ENCODE data around the gene CFAP44.

CFAP44 gene

DNA sequence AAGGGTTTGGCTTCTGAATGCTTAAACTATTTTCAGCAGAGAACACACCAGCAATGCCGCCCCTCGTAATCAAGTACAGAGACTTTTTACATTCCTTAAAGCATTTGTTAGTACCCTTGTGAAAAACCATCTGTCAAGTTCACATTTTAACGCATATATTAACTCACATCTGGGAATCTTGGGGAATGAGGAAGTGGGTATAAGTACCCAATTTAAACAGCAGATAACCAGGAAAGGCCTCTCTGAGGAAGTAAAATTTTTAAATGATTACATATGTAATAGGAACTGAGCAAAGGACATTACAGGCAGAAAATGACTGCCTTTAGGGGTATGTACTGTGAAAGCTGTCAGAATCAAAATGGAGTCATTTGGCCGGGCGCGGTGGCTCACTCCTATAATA is 12.8 kb upstream of the CFAP44 start:
- no peaks in the 10 kb centered on the region for H4K20me1 ChIP-seq (ENCODE audit: insufficient read depth, low read length, poor library complexity, severe bottlenecking)
- H3K27me3 ChIP-seq (ENCODE audit: insufficient read depth, low read length, poor library complexity, severe bottlenecking): no peaks in the 10 kb centered on the region
- no peak overlapping the region for H2AFZ ChIP-seq (ENCODE audit: low read length)
- no peaks in the 10 kb centered on the region for H3K9me3 ChIP-seq (ENCODE audit: insufficient read depth, low read depth, low read length)
- H3K4me2 ChIP-seq (ENCODE audit: low read depth, low read length, poor library complexity, severe bottlenecking): no peak overlapping the region
- H3F3A ChIP-seq (ENCODE audit: low read depth): no peaks in the 10 kb centered on the region; the same call in 1 of the 2 replicates
- peaks cover 34% of the 10 kb centered on the region; the same call in 1 of the 2 replicates for H3K36me3 ChIP-seq (ENCODE audit: insufficient read depth, low read length)
- no peaks in the 10 kb centered on the region for H3K9me2 ChIP-seq (replicated peaks; ENCODE audit: low read depth, low read length)
- no peak overlapping the region for H3K9ac ChIP-seq (ENCODE audit: low read depth, low read length, poor library complexity, severe bottlenecking)
- H3K79me2 ChIP-seq (ENCODE audit: insufficient read depth, low read length): no peaks in the 10 kb centered on the region
- TF ChIP-seq EZH2phosphoT487 (IDR thresholded peaks at IDR 0.05; ENCODE audit: borderline replicate concordance): no peak
- H3K4me1 ChIP-seq (ENCODE audit: insufficient read depth, low read length, poor library complexity, severe bottlenecking): no peaks in the 10 kb centered on the region
- no peak overlapping the region for H3K4me3 ChIP-seq (ENCODE audit: low read length, poor library complexity, severe bottlenecking)

DNA sequence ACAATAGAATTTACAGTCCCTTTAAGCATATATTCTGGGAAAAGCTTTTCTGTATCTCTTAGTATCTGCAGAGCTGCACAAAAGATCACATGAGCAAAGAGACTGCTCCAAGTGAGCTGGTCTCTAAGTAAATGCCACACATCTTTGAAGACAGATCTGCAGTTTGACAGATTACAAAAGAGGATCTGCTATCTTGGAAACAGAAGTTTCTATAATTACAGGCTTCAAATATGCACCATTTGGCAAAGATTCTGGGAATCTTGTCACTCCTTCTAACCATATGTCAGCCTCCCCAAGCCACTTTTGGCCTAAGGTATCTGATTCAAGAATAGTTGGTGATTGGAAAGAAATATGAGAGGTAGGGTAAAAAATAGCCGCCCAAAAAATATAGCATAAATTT is 9.6 kb upstream of the CFAP44 start:
- H3K9ac ChIP-seq (ENCODE audit: low read depth, low read length, poor library complexity, severe bottlenecking): no peak overlapping the region

GRCh38 chr3:113439606-113440005 is 1.7 kb downstream of the CFAP44 start:
- H3K27me3 ChIP-seq (ENCODE audit: insufficient read depth, low read length, poor library complexity, severe bottlenecking): no peaks in the 10 kb centered on the region
- H4K20me1 ChIP-seq (ENCODE audit: insufficient read depth, low read length, poor library complexity, severe bottlenecking): no peaks in the 10 kb centered on the region
- no peaks in the 10 kb centered on the region for H3K9me3 ChIP-seq (ENCODE audit: insufficient read depth, low read depth, low read length)
- H3K4me1 ChIP-seq (ENCODE audit: insufficient read depth, low read length, poor library complexity, severe bottlenecking): no peaks in the 10 kb centered on the region
- H3K4me2 ChIP-seq (ENCODE audit: low read depth, low read length, poor library complexity, severe bottlenecking): no peak overlapping the region
- TF ChIP-seq CTCF (conservative IDR thresholded peaks at IDR 0.05; ENCODE audit: low read length): no peak
- no peak for TF ChIP-seq EZH2phosphoT487 (IDR thresholded peaks at IDR 0.05; ENCODE audit: borderline replicate concordance)
- H3K9me2 ChIP-seq (replicated peaks; ENCODE audit: low read depth, low read length): no peaks in the 10 kb centered on the region
- H2AFZ ChIP-seq (ENCODE audit: low read length): no peak overlapping the region
- H3K9ac ChIP-seq (ENCODE audit: low read depth, low read length, poor library complexity, severe bottlenecking): no peak overlapping the region
- no peak overlapping the region for H3K4me3 ChIP-seq (ENCODE audit: low read length, poor library complexity, severe bottlenecking)
- no peaks in the 10 kb centered on the region; the same call in 1 of the 2 replicates for H3K36me3 ChIP-seq (ENCODE audit: insufficient read depth, low read length)
- H3K79me2 ChIP-seq (ENCODE audit: insufficient read depth, low read length): no peaks in the 10 kb centered on the region
- H3F3A ChIP-seq (ENCODE audit: low read depth): no peaks in the 10 kb centered on the region

More for the DNA sequence above, 9.6 kb upstream of the CFAP44 start:
- TF ChIP-seq EZH2phosphoT487 (IDR thresholded peaks at IDR 0.05; ENCODE audit: borderline replicate concordance): no peak
- TF ChIP-seq CTCF (conservative IDR thresholded peaks at IDR 0.05; ENCODE audit: low read length): no peak
- H3F3A ChIP-seq (ENCODE audit: low read depth): peaks cover 3% of the 10 kb centered on the region; the same call in 1 of the 2 replicates
- no peaks in the 10 kb centered on the region for H3K9me3 ChIP-seq (ENCODE audit: insufficient read depth, low read depth, low read length)
- peaks cover 43% of the 10 kb centered on the region; the same call in 1 of the 2 replicates for H3K36me3 ChIP-seq (ENCODE audit: insufficient read depth, low read length)
- no peaks in the 10 kb centered on the region for H3K9me2 ChIP-seq (replicated peaks; ENCODE audit: low read depth, low read length)
- H3K4me1 ChIP-seq (ENCODE audit: insufficient read depth, low read length, poor library complexity, severe bottlenecking): no peaks in the 10 kb centered on the region
- no peaks in the 10 kb centered on the region for H3K27me3 ChIP-seq (ENCODE audit: insufficient read depth, low read length, poor library complexity, severe bottlenecking)
- H3K79me2 ChIP-seq (ENCODE audit: insufficient read depth, low read length): no peaks in the 10 kb centered on the region
- no peaks in the 10 kb centered on the region for H4K20me1 ChIP-seq (ENCODE audit: insufficient read depth, low read length, poor library complexity, severe bottlenecking)
- H3K4me2 ChIP-seq (ENCODE audit: low read depth, low read length, poor library complexity, severe bottlenecking): no peak overlapping the region
- no peak overlapping the region for H2AFZ ChIP-seq (ENCODE audit: low read length)
- no peak overlapping the region for H3K4me3 ChIP-seq (ENCODE audit: low read length, poor library complexity, severe bottlenecking)

- Histone ChIP-seq H3K4me2 (ENCODE audit: low read depth, low read length, poor library complexity, severe bottlenecking) (no peak overlapping the region), H3K4me3 (ENCODE audit: low read length, poor library complexity, severe bottlenecking) (no peak overlapping the region), H2AFZ (ENCODE audit: low read length) (no peak overlapping the region), H3K9me2 (replicated peaks; ENCODE audit: low read depth, low read length) (no peaks in the 10 kb centered on the region), H3K4me1 (ENCODE audit: insufficient read depth, low read length, poor library complexity, severe bottlenecking) (no peaks in the 10 kb centered on the region), H3F3A (ENCODE audit: low read depth) (no peaks in the 10 kb centered on the region), H3K9me3 (ENCODE audit: insufficient read depth, low read depth, low read length) (no peaks in the 10 kb centered on the region), H3K79me2 (ENCODE audit: insufficient read depth, low read length) (no peaks in the 10 kb centered on the region), H3K27me3 (ENCODE audit: insufficient read depth, low read length, poor library complexity, severe bottlenecking) (no peaks in the 10 kb centered on the region), H3K9ac (ENCODE audit: low read depth, low read length, poor library complexity, severe bottlenecking) (no peak overlapping the region), H4K20me1 (ENCODE audit: insufficient read depth, low read length, poor library complexity, severe bottlenecking) (no peaks in the 10 kb centered on the region), H3K36me3 (ENCODE audit: insufficient read depth, low read length) (no peaks in the 10 kb centered on the region)
- no peak for TF ChIP-seq CTCF (conservative IDR thresholded peaks at IDR 0.05; ENCODE audit: low read length)
- TF ChIP-seq EZH2phosphoT487 (IDR thresholded peaks at IDR 0.05; ENCODE audit: borderline replicate concordance): no peak
Observed at GRCh38 chr3:113438224-113438623, 3.1 kb downstream of the CFAP44 start.
